ENCODE data around the gene TTC38.
A peak's percentile ranks its signal among the peaks of the same experiment; 100 is the strongest.

TTC38 gene

DNA sequence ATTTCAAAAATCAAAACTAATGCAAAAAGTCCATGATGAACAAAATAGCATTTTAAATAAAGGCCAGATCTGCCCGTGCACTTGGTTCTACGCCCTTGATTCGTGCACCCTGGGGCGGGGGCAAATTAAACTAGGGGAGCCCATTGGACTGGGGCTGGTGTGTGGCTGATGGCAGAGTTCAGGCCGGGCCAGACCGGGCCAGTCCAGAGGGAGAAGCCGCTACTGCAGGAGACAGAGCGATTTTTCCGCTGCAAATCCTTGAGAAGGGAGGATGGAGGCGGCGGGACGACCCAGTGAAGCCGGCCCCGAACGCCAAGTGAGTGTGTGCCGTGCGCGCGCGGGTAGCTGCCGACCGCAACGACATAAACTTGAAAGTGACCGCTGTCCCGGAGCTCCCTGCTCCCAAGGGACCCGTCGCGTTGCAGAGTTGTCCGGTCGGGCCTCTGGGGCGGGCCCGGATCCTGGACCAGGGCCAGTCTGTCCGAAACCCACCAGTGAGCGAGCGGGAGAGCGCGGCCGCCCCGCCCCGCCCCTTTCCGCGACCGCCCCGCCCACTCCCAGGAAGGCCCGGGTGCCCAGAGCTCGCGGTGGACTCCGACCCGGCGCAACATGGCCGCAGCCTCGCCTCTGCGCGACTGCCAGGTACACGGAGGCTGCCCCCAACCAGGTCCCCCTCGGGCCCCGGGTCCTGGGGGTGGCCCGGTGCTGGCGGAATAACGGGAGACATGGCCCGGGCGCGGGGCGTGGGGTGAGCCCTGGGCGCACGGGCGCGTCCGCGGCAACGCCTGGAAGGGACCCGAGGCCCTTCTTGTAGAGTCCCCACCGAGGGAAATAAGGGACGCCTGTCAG, at the start of gene TTC38:
Gene TTC38, plus strand, starts transcription at position 578 of the 849 bp plus-strand sequence. Its CDS starts 32 bp downstream, at position 610.
- DNase-seq: peak; percentile 94

DNA sequence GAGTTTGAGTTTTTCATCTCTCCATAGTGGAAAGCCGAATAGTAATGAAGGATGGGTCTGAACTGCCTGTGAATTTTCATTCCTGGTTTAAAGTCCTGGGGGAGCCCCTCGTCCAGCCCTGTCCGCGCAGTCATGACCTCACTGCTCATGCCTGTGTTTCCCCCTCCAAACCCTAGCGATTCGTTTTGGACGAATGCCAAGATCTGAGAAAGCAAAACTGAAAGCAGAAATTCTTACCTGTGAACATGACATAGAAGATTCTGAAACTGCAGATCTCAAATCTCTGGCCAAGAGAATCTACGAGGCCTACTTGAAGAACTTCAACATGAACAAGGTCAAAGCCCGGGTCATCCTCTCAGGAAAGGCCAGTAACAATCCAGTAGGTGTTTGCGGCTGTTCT, 48.2 kb upstream of the TTC38 start:
- no peak for DNase-seq

DNA sequence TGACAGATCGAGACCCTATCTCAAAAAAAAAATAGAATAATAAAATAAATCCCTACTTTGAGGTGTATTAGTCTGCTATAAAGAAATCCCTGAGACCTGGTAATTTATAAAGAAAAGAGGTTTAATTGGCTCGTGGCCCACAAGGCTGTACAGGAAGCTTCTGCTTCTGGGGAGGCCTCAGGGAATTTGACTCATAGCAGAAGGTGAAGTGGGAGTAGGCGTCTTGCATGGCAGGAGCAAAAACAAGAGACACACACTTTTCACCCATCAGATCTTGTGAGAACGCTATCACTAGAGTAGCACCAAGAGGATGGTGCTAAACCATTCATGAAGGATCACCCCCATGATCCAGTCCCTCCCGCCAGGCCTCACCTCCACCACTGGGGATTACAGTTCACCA, 46.9 kb upstream of the TTC38 start:
- DNase-seq: no peak

DNA sequence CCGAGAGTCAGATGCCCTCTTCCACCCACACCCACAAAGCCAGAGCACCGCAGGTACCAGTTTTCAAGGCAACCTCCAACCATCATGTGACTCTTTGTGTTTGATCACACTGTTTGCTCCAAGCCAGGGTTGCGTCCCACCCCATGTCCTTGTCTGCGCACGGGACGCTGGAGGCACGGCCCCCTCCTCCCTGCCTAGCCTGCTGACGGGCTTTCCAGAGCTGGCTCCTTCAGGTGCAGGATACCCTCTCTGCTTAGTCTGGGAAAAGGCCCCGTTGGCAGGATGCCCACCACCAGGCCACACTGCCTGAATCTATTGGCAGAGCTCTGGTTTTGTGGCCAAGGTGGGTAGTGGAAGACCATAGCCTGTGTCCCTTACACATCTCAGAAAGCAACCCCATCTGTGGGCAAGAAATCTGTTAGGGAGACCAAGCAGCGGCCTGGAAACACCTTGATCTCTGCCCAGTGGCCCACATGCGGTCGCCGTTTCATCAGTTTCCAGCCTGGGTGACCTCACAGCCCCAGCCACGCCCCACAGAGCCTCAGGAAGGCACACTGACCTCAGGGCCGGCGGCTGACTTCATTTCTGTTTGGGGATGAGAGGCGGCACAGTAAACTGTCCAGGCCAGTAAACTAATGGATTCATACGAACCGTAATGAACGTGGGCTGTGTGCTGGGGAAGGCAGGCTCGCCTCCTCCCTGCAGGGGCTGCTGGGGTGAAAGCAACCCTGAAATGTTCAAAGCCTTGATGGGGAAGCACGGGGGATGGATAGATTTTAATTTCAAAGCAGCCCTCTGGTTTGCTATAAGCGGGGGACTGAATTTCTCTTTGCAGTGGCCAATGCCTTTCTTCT, 43.5 kb upstream of the TTC38 start:
- no peak for DNase-seq

DNA sequence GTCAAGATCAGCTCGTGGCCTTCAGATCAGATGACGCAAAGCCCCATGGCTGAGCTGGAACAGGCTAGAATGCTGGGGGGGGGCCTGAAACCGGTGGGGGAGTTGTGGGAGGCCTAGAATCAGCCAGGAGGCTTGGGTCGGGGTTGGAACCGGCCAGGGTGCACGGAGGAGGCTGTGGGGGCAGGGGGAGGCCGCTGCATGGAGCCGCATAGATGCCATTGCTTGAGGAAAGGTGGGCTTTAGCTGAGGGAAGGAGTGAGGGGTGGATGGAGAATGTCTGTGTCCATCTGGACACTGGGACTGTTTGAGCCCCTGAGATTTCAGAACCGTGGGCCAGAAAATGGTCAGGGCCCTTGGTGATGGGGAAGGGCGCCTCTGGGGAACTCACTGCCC, 42.9 kb upstream of the TTC38 start:
- DNase-seq: no peak

DNA sequence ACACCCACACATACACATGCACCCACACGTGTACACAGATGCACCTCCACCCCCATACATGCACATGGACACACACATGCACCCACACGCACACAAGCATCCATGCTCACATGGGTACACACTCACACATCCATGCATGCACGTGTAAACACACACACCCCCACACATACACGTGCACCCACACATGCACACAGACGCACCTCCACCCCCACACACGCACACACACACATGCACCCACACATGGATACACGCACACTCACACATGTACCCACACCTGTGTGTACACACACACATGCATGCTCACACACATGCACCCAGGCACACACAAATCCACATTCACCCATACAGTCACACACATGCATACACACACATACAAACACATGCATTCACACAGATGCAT, 42.2 kb upstream of the TTC38 start:
- no peak for DNase-seq

DNA sequence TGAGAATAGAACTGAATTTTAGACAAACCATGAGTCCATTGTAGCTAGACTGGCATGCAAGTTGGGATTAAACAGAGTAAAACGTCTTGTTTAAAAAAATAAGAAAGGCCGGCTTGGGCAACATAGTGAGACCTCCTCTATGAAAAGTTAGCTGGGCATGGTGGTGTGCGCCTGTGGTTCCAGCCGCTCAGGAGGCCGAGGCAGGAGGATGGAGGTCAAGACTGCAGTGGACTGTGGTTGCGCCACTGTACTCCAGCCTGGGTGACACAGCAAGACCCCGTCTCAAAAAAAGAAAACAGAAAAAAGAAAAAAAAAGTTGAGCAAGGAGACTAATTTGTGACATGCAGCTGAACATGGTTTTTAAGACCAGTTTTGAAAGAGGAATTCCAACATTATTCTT, 41.2 kb upstream of the TTC38 start:
- no peak for DNase-seq

DNA sequence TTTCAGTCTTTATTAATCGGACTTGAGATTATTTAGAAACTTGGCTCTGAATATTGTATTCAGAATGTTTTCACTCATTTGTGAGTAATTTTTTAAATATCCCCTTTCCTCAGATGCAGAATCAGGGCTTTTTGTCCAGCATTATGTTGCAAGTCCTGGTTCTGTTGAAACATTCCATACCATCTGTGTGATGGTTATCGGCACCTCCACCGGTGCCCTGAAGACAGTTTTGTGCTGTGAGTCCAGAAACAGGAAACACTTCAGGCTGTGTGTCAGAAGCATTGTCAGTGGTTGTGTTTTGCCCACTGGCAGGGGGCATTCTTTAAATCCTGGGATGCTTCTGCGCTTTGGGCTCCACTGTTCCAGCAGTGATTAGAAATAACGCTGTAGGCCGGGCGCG, 38.1 kb upstream of the TTC38 start:
- no peak for DNase-seq

DNA sequence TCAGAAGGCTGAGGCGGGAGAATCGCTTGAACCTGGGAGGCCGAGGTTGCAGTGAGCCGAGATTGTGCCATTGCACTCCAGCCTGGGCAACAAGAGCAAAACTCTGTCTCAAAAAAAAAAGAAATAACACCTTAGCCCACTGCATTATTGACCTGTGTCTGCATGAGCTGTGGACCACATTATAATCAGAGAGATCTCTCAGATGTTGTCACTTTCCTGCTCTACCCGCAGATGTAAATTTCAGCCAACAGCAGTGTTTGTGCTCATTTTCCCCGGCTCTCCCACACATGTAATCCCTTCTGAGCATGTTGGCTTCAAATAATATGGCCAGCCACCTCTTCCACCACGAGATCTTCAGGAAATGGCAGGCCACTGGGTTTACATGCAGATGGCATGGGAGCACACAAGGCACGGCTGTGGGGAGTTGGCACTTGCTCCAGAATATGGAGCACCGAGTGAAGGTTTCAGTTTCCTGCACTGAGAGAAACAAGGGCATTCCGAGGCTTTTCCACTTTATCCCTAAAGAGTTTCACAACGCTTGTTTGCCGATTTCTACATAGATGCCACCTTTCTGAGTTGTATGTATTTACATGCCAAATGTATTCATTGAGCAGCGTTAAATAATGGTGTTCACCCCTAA, 37.4 kb upstream of the TTC38 start:
- no peak for DNase-seq

DNA sequence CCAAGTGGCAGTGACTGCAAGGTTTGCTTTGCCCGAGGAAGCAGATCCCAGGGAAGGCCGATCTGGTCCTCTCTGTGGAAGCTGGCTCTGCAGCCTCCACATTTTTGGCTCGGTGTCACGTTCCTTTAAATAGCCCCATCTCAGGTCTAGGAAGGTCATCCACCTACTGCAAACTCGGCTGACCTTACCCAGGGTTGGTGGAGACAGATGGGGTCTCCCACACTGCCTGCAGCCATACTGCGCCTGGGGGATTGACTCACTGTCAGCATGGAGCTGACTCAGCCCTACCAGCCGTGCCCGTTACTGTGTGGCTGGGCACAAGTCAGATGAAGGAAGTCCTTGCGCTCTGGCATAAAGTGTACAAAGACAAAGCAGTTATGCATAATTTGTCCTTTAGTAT, 34.6 kb upstream of the TTC38 start:
- DNase-seq: peak; percentile 68

DNA sequence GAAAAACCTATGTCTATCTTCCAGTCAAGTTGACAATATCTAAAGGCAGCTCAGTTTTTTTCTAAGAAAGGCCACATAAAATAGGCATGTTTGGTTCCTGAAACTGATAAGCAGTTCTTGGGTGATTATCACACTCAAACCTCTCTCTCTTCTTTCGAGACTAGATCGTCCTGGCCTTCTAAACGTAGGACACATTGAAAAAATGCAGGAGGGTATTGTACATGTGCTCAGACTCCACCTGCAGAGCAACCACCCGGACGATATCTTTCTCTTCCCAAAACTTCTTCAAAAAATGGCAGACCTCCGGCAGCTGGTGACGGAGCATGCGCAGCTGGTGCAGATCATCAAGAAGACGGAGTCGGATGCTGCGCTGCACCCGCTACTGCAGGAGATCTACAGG, 32.8 kb upstream of the TTC38 start:
- no peak for DNase-seq

DNA sequence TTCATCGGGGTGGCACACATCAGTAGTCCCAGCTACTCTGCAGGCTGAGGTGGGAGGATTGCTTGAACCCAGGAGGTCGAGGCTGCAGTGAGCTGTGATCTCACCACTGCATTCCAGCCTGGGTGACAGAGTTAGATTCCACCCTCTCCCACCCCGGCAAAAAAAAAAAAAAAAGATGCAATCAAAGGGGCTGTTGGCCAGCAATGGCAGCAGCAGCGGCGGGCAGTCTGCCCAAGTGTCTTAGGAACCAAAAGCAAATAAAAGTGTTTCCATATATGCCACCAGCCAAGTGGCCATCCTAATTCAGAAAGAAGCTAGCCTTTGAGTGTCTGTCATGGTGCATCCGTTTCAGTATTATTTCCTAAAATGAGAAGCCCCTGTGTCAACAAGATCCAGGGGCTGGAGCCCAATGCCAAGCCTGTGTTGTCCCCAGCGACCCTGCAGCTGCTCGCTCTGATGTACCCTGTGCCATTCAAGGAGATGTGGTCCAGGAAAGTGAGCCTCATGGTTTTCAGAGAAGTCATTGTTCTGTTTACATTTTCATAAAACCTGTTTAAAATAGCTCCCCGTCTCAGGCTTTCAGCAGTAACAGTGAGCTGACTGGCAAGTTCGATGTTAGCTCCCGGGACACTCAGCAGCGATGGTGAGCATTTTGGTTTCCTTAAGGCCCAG, 30.2 kb upstream of the TTC38 start:
- DNase-seq: no peak

DNA sequence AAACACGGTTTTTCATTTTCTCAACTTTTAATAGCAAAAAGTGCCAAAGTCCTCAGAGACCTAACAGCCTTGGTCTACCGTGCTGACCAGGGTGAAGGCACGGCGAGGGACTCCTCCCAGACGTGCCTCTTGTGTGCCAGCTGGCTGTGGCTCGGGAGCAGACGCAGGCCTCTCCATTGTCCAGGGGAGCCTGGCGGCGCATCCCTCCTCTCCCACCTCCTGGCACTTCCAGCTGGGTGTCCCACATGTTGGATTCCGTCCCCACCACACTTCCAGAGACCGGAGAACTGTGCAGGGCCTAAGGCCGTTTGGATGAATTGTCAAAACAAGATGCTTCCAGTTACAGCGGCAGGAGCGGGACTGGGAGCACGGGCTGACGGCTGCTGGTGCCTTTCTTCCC, 29.3 kb upstream of the TTC38 start:
- no peak for DNase-seq

DNA sequence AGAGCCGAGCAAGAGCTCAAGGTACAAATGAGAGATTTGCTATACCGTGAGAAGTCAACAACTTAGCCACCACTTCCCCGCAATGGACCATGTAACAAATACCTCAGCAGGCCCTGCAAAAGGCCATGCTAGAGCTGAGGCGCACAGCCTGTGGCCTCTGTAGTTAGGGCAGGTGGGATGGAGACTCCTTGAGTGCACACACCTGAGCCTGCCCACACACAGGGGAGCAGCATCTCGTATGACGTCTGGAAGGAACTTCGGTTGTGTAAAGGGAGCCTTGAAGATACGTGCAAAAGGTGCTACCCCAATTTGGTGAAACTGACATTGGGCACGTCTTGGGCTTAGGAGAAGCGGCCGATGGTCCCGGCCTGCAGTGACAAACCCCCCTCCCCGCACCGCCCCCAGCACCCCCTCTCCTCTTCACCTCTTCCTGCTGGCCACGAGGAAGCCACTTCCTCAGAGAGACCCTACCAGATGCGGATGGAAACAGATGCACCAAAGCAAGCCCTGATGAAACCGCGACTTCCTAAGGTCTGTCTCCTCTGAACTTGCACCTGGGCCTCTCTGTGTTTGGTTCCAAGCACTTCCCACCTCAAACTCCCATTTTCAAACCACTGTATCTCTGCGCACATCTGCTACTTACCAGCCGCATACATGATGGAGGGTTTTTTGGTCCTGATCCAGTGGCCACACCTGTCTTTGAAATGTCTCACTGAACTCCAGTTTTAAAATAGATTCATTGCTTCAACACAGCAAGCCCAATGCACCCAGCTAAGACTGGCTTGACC, 28.4 kb upstream of the TTC38 start:
- no peak for DNase-seq

DNA sequence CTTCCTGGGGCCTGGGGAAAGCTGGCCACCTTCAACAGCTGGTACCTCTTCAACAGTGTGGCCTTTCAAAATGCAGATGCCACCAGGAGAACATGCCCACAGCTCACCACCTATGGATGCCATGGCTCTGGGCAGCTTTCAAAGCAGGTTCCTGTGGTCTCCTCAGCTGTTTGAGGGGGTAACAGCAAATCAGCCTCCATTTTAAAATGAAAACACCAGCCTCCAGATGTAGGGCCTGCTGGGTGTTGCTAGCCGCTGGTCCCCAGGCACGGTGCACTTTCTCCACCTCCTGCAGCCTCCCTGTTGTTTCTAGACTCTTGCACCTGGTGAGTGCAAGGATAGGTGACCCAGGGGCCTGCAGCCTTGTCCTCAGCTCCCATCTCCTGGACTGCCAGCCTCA, 27.7 kb upstream of the TTC38 start:
- no peak for DNase-seq

DNA sequence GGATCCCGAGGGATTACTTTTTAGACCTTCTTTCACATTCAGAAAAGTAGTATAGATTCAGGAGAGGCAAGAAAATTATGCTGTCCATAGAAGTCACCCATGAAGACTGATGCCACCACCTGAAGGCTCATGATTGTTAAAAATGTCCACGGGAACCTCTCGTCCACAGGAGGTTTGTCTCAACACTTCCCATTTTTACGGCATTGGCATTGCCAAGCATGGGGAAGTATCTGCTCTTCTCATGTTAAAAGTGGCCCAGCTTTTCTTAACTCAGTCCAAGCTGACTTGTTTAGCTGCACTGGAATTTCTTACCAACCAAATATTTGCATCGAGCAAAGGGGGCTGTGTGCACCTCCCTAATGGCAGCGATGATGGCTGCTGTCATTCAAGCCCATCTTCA, 27.3 kb upstream of the TTC38 start:
- no peak for DNase-seq

DNA sequence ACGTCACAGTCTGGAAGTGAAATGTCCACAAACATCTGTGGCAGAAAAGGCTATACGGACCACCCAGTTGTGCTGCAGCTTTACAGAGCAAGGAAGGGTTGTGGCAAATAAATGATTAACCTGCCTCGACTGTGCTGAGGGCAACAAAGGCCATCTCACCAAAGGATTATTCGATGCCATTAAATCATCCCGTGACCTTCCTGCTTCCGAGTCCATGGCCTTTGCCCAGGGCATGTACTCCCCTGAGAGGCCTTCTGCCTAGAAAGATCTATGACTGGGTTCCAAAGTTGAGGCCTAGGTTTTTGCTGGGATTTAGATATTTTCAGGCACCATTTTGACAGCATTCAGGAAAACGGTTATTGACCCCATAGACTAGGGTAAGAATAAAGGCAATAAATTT, 26.9 kb upstream of the TTC38 start:
- no peak for DNase-seq

DNA sequence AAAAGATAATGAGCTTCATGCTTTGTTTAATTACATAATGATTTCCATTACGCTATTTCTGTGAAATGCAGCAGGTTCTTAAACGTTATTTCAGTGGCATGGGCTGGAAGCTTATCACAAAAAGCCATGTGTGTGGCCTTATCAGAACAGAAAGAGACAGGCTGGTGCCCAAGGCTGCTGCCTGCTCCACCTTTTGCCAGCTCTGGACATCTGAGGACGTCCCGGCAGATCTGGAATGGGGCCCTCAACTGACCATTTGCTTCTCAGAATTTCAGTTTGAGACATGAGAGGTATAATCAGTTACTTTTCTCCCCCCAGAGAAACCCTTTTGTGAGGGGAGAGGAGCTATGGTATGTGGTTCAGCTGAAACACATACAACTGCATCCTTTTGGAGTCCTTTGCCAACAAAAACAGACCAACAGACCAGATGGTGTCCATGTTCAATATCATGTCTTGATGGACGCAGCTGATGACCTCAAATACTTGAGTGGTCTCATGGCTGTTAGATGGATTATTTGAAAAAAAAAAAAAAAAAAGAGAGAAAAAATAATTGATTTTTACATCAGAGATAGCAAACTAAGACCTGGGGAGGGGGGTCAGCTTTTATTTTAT, 26.3 kb upstream of the TTC38 start:
- DNase-seq: no peak

DNA sequence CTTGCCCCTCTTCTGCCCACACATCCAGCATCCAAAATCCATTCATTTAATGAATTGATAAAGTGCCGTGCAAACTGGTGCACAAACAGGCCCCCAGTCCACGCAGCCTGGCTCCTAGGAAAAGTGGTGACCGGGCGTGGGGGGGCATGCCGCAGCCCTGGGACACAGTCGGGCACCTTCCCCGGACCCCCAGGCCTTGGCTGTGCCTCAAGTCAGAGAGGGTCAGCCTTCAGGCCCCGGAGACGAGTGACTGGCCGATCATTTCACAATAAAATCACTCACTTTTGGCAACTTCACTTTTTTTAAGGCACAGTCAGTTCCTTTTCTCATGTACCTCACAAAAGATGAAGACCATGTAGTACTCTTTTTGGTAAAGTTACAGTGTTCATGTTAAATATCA, 25.7 kb upstream of the TTC38 start:
- no peak for DNase-seq

DNA sequence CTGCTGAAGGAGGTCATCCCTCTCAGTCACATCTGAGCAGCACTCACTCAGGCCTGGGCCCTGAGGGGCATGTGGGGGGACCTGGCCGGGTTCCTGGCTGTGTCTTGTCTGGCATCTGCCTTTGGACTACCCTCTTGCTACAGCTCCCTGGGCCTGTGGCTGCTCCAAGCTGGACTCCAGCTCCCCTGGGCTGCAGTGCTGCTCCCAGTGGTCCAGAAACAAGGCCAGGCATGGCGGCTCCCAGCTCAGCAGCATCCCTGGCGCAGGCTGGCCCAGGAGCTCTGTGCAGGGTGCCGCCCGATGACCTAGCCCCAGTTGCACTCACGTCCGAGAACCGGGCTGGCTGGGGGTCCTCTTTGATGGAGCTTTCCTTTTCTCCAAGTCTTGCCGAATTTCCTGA, 23.0 kb upstream of the TTC38 start:
- no peak for DNase-seq

DNA sequence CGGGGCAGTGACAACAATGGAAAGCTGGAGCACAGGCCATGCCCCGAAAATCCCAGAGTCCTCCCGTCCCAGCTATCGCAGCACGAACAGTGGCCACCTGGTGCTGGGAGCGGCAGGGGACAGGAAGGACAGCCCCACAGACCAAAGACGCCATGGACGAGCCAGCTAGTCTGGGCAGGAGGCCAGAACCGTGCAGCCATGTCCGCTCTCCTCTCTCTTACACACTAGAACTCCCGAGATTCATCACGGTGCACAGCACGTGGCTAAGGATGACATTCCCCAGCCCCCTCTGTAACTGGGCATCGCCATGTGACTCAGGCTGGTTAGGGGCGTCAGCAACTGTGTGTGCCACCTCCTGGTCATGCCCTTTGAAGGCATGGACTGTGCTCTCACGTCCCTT, 22.3 kb upstream of the TTC38 start:
- peak; percentile 69 for DNase-seq

DNA sequence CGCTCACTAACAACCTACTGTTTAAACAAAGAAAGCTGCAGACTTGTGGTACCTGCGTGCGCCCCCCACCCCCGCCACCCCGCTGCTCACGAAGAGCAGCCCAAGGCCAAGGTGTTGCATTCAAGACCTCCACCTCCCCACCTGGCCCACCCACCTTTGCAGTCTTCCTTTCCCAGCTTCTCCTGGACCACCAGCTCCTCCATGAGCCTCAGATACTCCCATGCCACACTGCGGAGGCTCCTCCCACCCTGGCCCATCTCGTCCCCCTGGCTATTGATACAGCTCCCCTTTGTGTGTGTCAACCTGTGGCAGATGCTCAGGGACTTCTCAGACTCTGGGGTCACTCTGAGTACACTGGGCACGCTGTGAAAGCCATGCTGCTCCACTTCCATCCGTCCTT, 21.6 kb upstream of the TTC38 start:
- no peak for DNase-seq
